IMR-90 (cell line): Measurements from ENCODE around the gene AUTS2. TPM values are rescaled to one million over a fixed set of nuclear protein-coding genes. Genes with fewer than 3 reads are reported as not detected.

Source experiments
- ATAC-seq: fragments of 200-7000 bp; cut with Tn5 transposase; 2 replicates; pipeline ENCODE4 v1.9.1; 2020; ENCODE audit warnings: low read depth, mild to moderate bottlenecking, moderate library complexity
- BruUV-seq: library from RNA; stranded (reverse); fragments of 400-500 nt; replicated peaks from 2 replicates; lab custom pipeline; 2021; lab: Mats Ljungman, UMichigan
- CTCF ChIA-PET: fragments of 300-600 bp; formaldehyde crosslinking; extraction: SDS; loops from one replicate; lab custom pipeline; 2021; ENCODE audit warnings: antibody characterized with exemption; lab: Yijun Ruan, JAX
- POLR2A ChIA-PET: fragments of 300-600 bp; sonication (Branson Sonifier 250); formaldehyde crosslinking; loops from one replicate; lab custom pipeline; 2022; ENCODE audit warnings: antibody characterized with exemption; ENCODE audit not compliant: unreplicated experiment; lab: Charles Lee
- DNase-seq: peaks from one replicate; pipeline ENCODE4 v3.0.0; 2013
- H2AFZ ChIP-seq: replicated peaks from 2 replicates; pipeline ENCODE3; 2013; ENCODE audit warnings: low read length, mild to moderate bottlenecking; ENCODE audit not compliant: poor library complexity
- H2AK5ac ChIP-seq: 2 replicates; pipeline ENCODE4 v1.6.1; 2013; ENCODE audit warnings: low read depth, low read length, inconsistent platforms
- H2AK9ac ChIP-seq: replicated peaks from 2 replicates; pipeline ENCODE3; 2013; ENCODE audit warnings: mild to moderate bottlenecking, low read depth, low read length, moderate library complexity; ENCODE audit not compliant: poor library complexity
- H2BK120ac ChIP-seq: 2 replicates; pipeline ENCODE4 v1.6.1; 2013; ENCODE audit warnings: low read depth, low read length, inconsistent platforms
- H2BK15ac ChIP-seq: 3 replicates; pipeline ENCODE4 v1.6.1; 2013; ENCODE audit warnings: low read depth, low read length, inconsistent platforms
- H2BK20ac ChIP-seq: 2 replicates; pipeline ENCODE4 v1.6.1; 2013; ENCODE audit warnings: low read depth, mild to moderate bottlenecking, inconsistent platforms, low read length, moderate library complexity
- H2BK5ac ChIP-seq: 2 replicates; pipeline ENCODE4 v1.6.1; 2013; ENCODE audit warnings: mild to moderate bottlenecking, low read depth, low read length, inconsistent platforms; ENCODE audit not compliant: poor library complexity, severe bottlenecking
- H3K14ac ChIP-seq: replicated peaks from 2 replicates; pipeline ENCODE4 v1.6.1; 2013; ENCODE audit warnings: low read depth, low read length, inconsistent platforms
- H3K18ac ChIP-seq: 2 replicates; pipeline ENCODE4 v1.6.1; 2013; ENCODE audit warnings: low read depth, low read length, control low read depth
- H3K23ac ChIP-seq: 2 replicates; pipeline ENCODE4 v1.6.1; 2013; ENCODE audit warnings: low read depth, low read length, inconsistent platforms
- H3K27ac ChIP-seq: 2 replicates; pipeline ENCODE4 v1.5.1; 2013; ENCODE audit warnings: mild to moderate bottlenecking, control low read depth, low read length; ENCODE audit not compliant: insufficient read depth
- H3K27me3 ChIP-seq: 2 replicates; pipeline ENCODE4 v1.6.1; 2013; ENCODE audit warnings: low read length; ENCODE audit not compliant: control insufficient read depth, insufficient read depth
- H3K36me3 ChIP-seq: 2 replicates; pipeline ENCODE4 v1.6.1; 2013; ENCODE audit warnings: low read length, mixed read lengths; ENCODE audit not compliant: control insufficient read depth, insufficient read depth
- H3K4ac ChIP-seq: 2 replicates; pipeline ENCODE4 v1.6.1; 2013; ENCODE audit warnings: low read depth, low read length, inconsistent platforms
- H3K4me1 ChIP-seq: 2 replicates; pipeline ENCODE4 v1.6.1; 2013; ENCODE audit warnings: low read length, mixed read lengths; ENCODE audit not compliant: control insufficient read depth, insufficient read depth
- H3K4me2 ChIP-seq: 2 replicates; pipeline ENCODE4 v1.6.1; 2013; ENCODE audit warnings: low read depth, mild to moderate bottlenecking, control low read depth, low read length, moderate library complexity
- H3K4me3 ChIP-seq: 2 replicates; pipeline ENCODE4 v1.5.1; 2013; ENCODE audit warnings: low read depth, mild to moderate bottlenecking, control low read depth, low read length, moderate library complexity; ENCODE audit not compliant: insufficient read depth
- H3K56ac ChIP-seq: 2 replicates; pipeline ENCODE4 v1.6.1; 2013; ENCODE audit warnings: low read length, inconsistent platforms; ENCODE audit not compliant: insufficient read depth; ENCODE audit errors: extremely low read depth
- H3K79me1 ChIP-seq, 2 experiments: 2 replicates each; pipeline ENCODE4 v1.6.1; 2013; ENCODE audit warnings: low read length in 2 of 2, inconsistent platforms in 1 of 2, low read depth in 1 of 2
- H3K9ac ChIP-seq: 2 replicates; pipeline ENCODE4 v1.6.1; 2013; ENCODE audit warnings: low read depth, low read length, control low read depth
- H3K9me1 ChIP-seq: 2 replicates; pipeline ENCODE4 v1.6.1; 2013; ENCODE audit warnings: low read length, inconsistent platforms; ENCODE audit not compliant: insufficient read depth
- H3K9me3 ChIP-seq: 2 replicates; pipeline ENCODE4 v1.6.1; 2013; ENCODE audit warnings: low read length; ENCODE audit not compliant: control insufficient read depth, insufficient read depth
- H4K20me1 ChIP-seq: 2 replicates; pipeline ENCODE4 v1.6.1; 2013; ENCODE audit warnings: low read length, inconsistent platforms; ENCODE audit not compliant: insufficient read depth
- H4K5ac ChIP-seq: 2 replicates; pipeline ENCODE4 v1.6.1; 2013; ENCODE audit warnings: mild to moderate bottlenecking, low read depth, low read length, control low read depth
- H4K8ac ChIP-seq, 2 experiments: 2 replicates each; pipeline ENCODE4 v1.6.1; 2013; ENCODE audit warnings: low read depth in 2 of 2, low read length in 2 of 2, control low read depth in 1 of 2, inconsistent platforms in 1 of 2
- H4K91ac ChIP-seq: 2 replicates; pipeline ENCODE4 v1.6.1; 2013; ENCODE audit warnings: low read depth, low read length, inconsistent platforms; ENCODE audit not compliant: insufficient read depth
- CTCF ChIP-seq: conservative IDR thresholded peaks from 2 replicates; pipeline ENCODE4 v1.5.1; 2012; ENCODE audit warnings: mild to moderate bottlenecking, low read depth, low read length, improper control_type of control experiment
- WGBS, 2 experiments: methylation state at CpG; one replicate each; pipeline versions ENCODE4 v1.1.5 to v1.1.7; 2013; ENCODE audit warnings: missing lambda C conversion rate in 2 of 2; ENCODE audit not compliant: insufficient read length in 1 of 2; ENCODE audit errors: extremely low coverage in 2 of 2; 5-methylcytosine and 5-hydroxymethylcytosine counted together
- dilution Hi-C: fragments of 300-500 bp; cut with HindIII; formaldehyde crosslinking; loops from one replicate; pipeline ENCODE4 v1.14.3; 2018; ENCODE audit warnings: low sequenced_read_pairs; ENCODE audit not compliant: unreplicated experiment
- in situ Hi-C: fragments of 300-500 bp; cut with MboI; formaldehyde crosslinking; loops from 3 replicates; pipeline ENCODE4 v1.14.3; 2019; ENCODE audit warnings: low sequenced_read_pairs, inconsistent platforms, mixed read lengths
- intact Hi-C: fragments of 100-400 bp; cut with micrococcal nuclease; formaldehyde crosslinking; loops from 2 replicates; pipeline ENCODE4 v1.10.0; 2022
- polyA plus RNA-seq, 3 experiments: library from polyadenylated mRNA; depleted of rRNA; stranded (reverse); fragments of >200 nt; gene quantifications; 2 replicates each; pipeline ENCODE4 v1.2.3, GENCODE V29; 2012; ENCODE audit warnings: low replicate concordance in 1 of 3
- total RNA-seq: library from RNA; depleted of rRNA; stranded (reverse); fragments of >200 nt; gene quantifications from 2 replicates; pipeline ENCODE4 v1.2.3, GENCODE V29; 2012

The AUTS2 gene
- total and polyA plus RNA-seq, 2 of the 4 experiments (the other 2 are of a cell fraction): 0.90 to 3.0 TPM

GRCh38 chr7:70607759-70608158, 1009.5 kb downstream of the AUTS2 start:
- Histone ChIP-seq H2AFZ (no peak overlapping the region), H3K23ac (no peak overlapping the region), H4K20me1 (no peaks in the 10 kb centered on the region), H3K4me3 (no peak overlapping the region), H3K18ac (no peak overlapping the region), H3K14ac (no peak overlapping the region), H2BK15ac (no peak overlapping the region), H4K5ac (no peak overlapping the region), H2BK120ac (no peak overlapping the region), H3K79me1 (no peaks in the 10 kb centered on the region), H3K56ac (no peak overlapping the region), H3K9me3 (no peaks in the 10 kb centered on the region), H3K4ac (no peak overlapping the region), H3K4me2 (no peak overlapping the region), H4K8ac (no peak overlapping the region), H3K27me3 (no peaks in the 10 kb centered on the region), H3K36me3 (no peaks in the 10 kb centered on the region), H2AK9ac (no peak overlapping the region), H3K4me1 (no peaks in the 10 kb centered on the region), H3K27ac (no peak overlapping the region), H3K9ac (no peak overlapping the region), H2AK5ac (no peak overlapping the region), H4K91ac (no peak overlapping the region), H2BK5ac (no peak overlapping the region), H3K9me1 (no peaks in the 10 kb centered on the region), H2BK20ac (no peak overlapping the region)
- ATAC-seq: no peak
- in situ Hi-C loops: no loop called here
- no peak for DNase-seq
- no TSS peak for BruUV-seq
- no peak for TF ChIP-seq CTCF
- no CpG with 5 or more reads among the region's 1 CpG for WGBS, 2 experiments
- intact Hi-C loops: no loop called here
- POLR2A ChIA-PET: no interaction called here
- CTCF ChIA-PET: no interaction called here
- dilution Hi-C loops: no loop called here
